Activated naive CD4-positive, alpha-beta T cell treated with anti-CD3 and anti-CD28 coated beads for 36 hours (primary cell): ENCODE results near the gene TSC2. TPM values are rescaled to one million over a fixed set of nuclear protein-coding genes. Genes with fewer than 3 reads are reported as not detected.
"Not testable (repeated sequence)": the region's sequence is repeated elsewhere in the genome, so short reads cannot be mapped to it uniquely, and the experiment has no call there.

ENCODE experiments used
- CTCF ChIA-PET: fragments of 350-600 bp; sonication (Branson Sonifier 250); formaldehyde crosslinking; loops from one replicate; lab custom pipeline; 2021; ENCODE audit warnings: antibody characterized with exemption; lab: Charles Lee
- DNase-seq: peaks from one replicate; pipeline ENCODE4 v3.0.0-alpha.2; 2020
- H3K27ac Mint-ChIP-seq: one replicate; pipeline ENCODE4 v1.8.0; 2021; ENCODE audit warnings: mild to moderate bottlenecking, mixed read lengths
- H3K27me3 Mint-ChIP-seq: one replicate; pipeline ENCODE4 v1.8.0; 2021; ENCODE audit warnings: low read depth, mixed read lengths
- H3K36me3 Mint-ChIP-seq: one replicate; pipeline ENCODE4 v1.8.0; 2021; ENCODE audit warnings: low read depth, mixed read lengths
- H3K4me1 Mint-ChIP-seq: one replicate; pipeline ENCODE4 v1.8.0; 2021; ENCODE audit warnings: low read depth, mixed read lengths
- H3K4me3 Mint-ChIP-seq: one replicate; pipeline ENCODE4 v1.8.0; 2021; ENCODE audit warnings: mild to moderate bottlenecking, moderate library complexity, mixed read lengths
- H3K9me3 Mint-ChIP-seq: one replicate; pipeline ENCODE4 v1.8.0; 2021; ENCODE audit warnings: mixed read lengths
- intact Hi-C: fragments of 100-400 bp; cut with micrococcal nuclease; formaldehyde crosslinking; loops from one replicate; pipeline ENCODE4 v1.15.1; 2023
- total RNA-seq, 2 experiments: library from RNA; stranded (reverse); gene quantifications; one replicate each; pipeline ENCODE4 v1.2.3, GENCODE V29; 2021

The TSC2 gene
- total RNA-seq, 2 experiments from 2014 or later, result 72.3 to 72.7 TPM

- H3K27me3 Mint-ChIP-seq, H3K4me3 Mint-ChIP-seq, H3K27ac Mint-ChIP-seq, H3K36me3 Mint-ChIP-seq, H3K9me3 Mint-ChIP-seq, intact Hi-C loops, DNase-seq, CTCF ChIA-PET: not testable (repeated sequence)
- H3K4me1 Mint-ChIP-seq, result peaks cover 14% of the 10 kb centered on the region
Measured at GRCh38 chr16:2122934-2123683, 75.3 kb downstream of the TSC2 start.

DNA sequence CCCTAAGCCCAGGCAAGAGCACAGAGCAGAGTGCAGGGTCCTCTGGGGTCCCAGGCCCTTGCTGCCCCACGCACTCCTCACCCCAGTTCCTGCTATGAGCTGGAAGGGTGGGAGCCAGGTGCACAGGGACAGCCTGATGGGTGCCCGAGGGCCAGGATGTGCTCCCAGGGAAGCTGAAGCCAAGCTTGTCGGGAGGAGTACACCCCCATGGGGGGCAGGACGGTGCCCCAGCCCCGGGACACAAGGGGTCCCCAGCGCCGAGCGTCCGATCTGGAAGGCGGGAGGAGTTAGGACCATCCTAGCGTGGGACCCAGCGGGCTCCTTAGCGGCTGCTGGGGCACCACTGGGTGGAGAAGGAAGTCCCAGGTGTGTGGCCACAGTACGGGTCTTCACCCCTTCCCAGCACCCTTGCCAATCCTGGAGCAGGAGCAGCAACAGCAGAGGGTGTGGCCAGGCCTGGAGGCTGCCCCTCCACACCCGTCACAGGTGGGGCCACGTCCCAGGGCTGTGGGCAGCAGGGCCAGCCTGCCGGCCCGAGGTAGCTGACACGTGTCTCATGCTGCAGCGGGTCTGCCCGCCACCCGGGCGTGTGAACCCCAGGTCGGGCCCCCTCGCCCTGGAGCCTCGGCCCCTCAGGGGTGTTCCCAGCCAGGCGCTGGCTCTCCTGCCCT is 76.1 kb downstream of the TSC2 start:
- not testable (repeated sequence) for H3K36me3 Mint-ChIP-seq, H3K27ac Mint-ChIP-seq

DNA sequence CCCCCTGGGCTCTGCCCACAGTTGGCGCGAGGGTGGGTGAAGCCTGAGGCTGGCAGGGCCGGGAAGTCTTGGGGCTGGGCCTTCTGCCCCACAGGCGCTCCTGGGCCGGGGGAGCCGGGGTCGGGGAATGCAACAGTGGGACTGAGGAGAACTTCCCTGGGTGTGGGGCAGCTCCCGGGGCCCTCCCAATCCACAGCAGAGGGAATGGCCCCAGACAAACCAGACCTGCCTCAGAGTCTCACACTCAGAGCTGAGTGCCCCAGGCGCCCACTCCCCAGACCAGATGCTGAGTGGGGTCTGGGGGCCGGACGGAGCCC is 76.5 kb downstream of the TSC2 start:
- H3K27me3 Mint-ChIP-seq, intact Hi-C loops, H3K27ac Mint-ChIP-seq, CTCF ChIA-PET, DNase-seq, H3K4me3 Mint-ChIP-seq, H3K9me3 Mint-ChIP-seq, H3K36me3 Mint-ChIP-seq: not testable (repeated sequence)
- peaks cover 17% of the 10 kb centered on the region for H3K4me1 Mint-ChIP-seq

More for the DNA sequence above, 76.1 kb downstream of the TSC2 start:
- CTCF ChIA-PET, H3K27me3 Mint-ChIP-seq, DNase-seq, H3K9me3 Mint-ChIP-seq, intact Hi-C loops, H3K4me3 Mint-ChIP-seq: not testable (repeated sequence)
- H3K4me1 Mint-ChIP-seq, result peaks cover 17% of the 10 kb centered on the region

GRCh38 chr16:2124694-2125444 is 77.1 kb downstream of the TSC2 start:
- DNase-seq, H3K9me3 Mint-ChIP-seq, H3K27me3 Mint-ChIP-seq, intact Hi-C loops, H3K4me3 Mint-ChIP-seq, CTCF ChIA-PET, H3K36me3 Mint-ChIP-seq, H3K27ac Mint-ChIP-seq: not testable (repeated sequence)
- H3K4me1 Mint-ChIP-seq, result peaks cover 17% of the 10 kb centered on the region

GRCh38 chr16:2125609-2126008 is 77.8 kb downstream of the TSC2 start:
- H3K9me3 Mint-ChIP-seq, H3K27me3 Mint-ChIP-seq, H3K27ac Mint-ChIP-seq, CTCF ChIA-PET, intact Hi-C loops, DNase-seq, H3K36me3 Mint-ChIP-seq, H3K4me3 Mint-ChIP-seq: not testable (repeated sequence)
- peaks cover 17% of the 10 kb centered on the region for H3K4me1 Mint-ChIP-seq

DNA sequence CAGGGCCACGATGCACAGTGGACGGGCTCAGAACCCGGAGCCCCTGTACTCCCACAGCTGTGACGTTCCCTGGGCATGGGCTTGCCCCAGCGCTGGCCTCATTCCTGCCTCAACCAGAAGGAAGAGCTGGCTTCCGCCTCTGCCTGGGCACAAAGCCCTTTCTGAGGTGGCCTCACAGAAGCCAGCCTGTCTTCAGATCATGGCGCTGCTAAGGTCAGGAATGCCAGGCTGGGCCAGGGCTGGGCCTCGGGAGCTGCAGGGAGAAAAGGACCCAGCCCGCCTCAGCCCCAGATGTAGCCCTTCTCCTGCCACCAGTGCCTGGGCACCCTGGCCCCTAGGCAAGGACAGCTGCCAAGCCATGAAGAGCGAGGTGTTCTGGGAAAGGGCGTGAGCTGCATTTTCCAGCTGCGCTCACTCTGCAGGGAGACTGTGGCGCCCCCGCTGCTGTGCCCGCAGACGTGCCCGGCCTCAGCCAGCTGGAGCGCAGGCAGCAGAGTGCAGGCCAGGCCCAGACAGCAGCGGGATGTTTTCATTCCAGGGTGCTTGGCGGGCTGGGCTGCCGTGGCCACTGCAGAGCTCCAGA is 78.5 kb downstream of the TSC2 start:
- DNase-seq, CTCF ChIA-PET, H3K4me3 Mint-ChIP-seq, H3K9me3 Mint-ChIP-seq, H3K27ac Mint-ChIP-seq, intact Hi-C loops, H3K27me3 Mint-ChIP-seq, H3K36me3 Mint-ChIP-seq: not testable (repeated sequence)
- peaks cover 17% of the 10 kb centered on the region for H3K4me1 Mint-ChIP-seq

- DNase-seq, H3K36me3 Mint-ChIP-seq, H3K9me3 Mint-ChIP-seq, H3K27me3 Mint-ChIP-seq, H3K27ac Mint-ChIP-seq, H3K4me3 Mint-ChIP-seq, intact Hi-C loops, CTCF ChIA-PET: not testable (repeated sequence)
- peaks cover 17% of the 10 kb centered on the region for H3K4me1 Mint-ChIP-seq
Measured at GRCh38 chr16:2126928-2127556, 79.3 kb downstream of the TSC2 start.

- H3K27ac Mint-ChIP-seq, H3K4me3 Mint-ChIP-seq, H3K27me3 Mint-ChIP-seq, intact Hi-C loops, DNase-seq, CTCF ChIA-PET, H3K36me3 Mint-ChIP-seq, H3K9me3 Mint-ChIP-seq: not testable (repeated sequence)
- peaks cover 17% of the 10 kb centered on the region for H3K4me1 Mint-ChIP-seq
Measured at GRCh38 chr16:2127630-2128280, 80.0 kb downstream of the TSC2 start.

- H3K4me3 Mint-ChIP-seq, H3K9me3 Mint-ChIP-seq, H3K36me3 Mint-ChIP-seq, DNase-seq, H3K27ac Mint-ChIP-seq, CTCF ChIA-PET, intact Hi-C loops, H3K27me3 Mint-ChIP-seq: not testable (repeated sequence)
- H3K4me1 Mint-ChIP-seq, result peaks cover 17% of the 10 kb centered on the region
Measured at GRCh38 chr16:2129251-2129650, 81.5 kb downstream of the TSC2 start.

DNA sequence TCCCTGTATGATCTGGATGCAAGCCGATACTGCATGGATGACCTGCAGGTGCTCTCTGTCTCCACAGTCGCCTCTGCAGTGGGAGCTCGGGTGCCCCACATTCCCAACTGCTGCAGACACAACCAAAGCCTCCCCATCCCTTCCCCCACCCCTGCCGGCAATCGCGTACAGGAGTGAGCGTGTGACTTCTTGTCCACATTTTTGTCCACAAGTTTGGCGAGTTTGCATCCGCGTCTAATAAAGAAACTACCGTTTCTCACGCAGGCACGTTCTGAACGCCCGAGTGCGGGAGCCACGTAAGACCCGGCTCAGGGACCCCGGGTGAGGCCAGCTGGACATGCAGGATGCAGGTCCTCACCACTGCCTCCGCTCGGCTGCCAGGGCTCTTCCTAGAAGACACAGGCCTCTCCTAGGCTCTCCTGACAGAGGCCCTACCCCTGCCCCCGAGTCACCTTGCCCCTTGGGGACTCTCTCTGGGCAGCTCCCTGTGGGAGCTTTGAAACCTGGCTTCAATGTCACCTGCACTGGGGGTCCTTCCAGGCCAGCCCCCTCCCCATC is 82.2 kb downstream of the TSC2 start:
- H3K36me3 Mint-ChIP-seq, intact Hi-C loops: not testable (repeated sequence)

DNA sequence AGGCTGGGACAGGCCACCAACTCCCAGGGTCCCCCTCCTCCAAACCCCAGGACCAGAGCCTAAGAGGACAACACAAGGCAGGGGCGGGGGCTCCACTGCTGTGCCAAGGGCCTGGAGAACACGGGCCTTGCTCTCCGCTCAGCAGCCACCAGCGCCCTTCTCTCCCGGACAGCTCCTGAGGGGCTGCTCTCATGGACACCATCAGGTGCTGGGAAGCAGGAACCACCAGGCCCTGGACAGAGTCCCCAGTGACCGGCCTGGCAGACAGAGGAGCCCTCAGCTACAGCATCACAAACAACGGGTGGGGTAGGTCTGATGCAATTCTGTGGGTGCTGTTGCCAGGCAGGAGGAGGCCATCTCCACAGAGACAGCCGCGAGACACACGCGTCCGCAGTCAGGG is 86.0 kb downstream of the TSC2 start:
- H3K9me3 Mint-ChIP-seq, H3K27ac Mint-ChIP-seq, H3K4me3 Mint-ChIP-seq, intact Hi-C loops, H3K27me3 Mint-ChIP-seq, CTCF ChIA-PET, H3K36me3 Mint-ChIP-seq, DNase-seq, H3K4me1 Mint-ChIP-seq: not testable (repeated sequence)

More for the DNA sequence above, 82.2 kb downstream of the TSC2 start:
- H3K27me3 Mint-ChIP-seq, H3K9me3 Mint-ChIP-seq, CTCF ChIA-PET, H3K4me3 Mint-ChIP-seq, H3K27ac Mint-ChIP-seq, DNase-seq: not testable (repeated sequence)
- peaks cover 18% of the 10 kb centered on the region for H3K4me1 Mint-ChIP-seq
